HG02642 (cell line): Measurements from ENCODE around the gene RBMX2.

ENCODE experiments used
- ATAC-seq: cut with Tn5 transposase; IDR thresholded peaks from one replicate; pipeline ENCODE4 v1.9.1; 2021; ENCODE audit warnings: mild to moderate bottlenecking; ENCODE audit not compliant: unreplicated experiment, poor library complexity

The RBMX2 gene

DNA sequence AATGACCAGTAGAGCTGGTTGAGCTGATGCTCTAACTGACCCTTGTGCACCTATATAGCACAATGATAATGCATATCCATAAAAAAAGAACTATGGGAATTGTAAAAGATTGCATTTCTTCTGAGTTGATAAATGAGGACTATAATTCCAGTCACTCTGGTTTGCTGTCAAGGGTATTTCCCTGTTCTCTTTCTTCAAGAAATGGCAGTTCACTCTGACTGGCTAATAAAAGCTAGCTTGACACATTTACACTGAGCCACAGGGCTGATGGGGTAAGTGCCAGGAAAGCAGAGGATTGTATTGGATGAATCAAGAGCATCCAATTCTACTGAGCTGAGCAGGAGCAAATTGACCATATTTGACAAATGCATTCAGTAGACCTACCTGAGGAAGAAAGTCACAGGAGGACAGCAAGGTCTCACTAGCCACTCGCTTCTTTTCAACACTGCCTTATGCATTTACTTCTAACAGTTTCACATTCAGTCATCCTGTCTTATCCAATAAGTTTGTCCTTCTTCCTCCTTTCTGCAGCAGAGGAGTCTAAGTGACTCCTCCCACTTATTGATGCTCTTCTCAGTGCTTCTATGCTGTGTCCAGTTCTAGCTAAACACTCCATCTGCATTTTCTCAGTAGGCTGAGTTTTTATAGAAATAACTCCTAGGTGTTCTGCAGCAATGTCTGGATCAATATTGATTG lies 43.0 kb downstream of the RBMX2 start:
- ATAC-seq, result no peak

GRCh38 chrX:130446974-130447373 lies 45.2 kb downstream of the RBMX2 start:
- no peak for ATAC-seq
